Adrenal gland (tissue), 12 donors: ENCODE measurements around the gene IL36B. TPM values are rescaled to one million over a fixed set of nuclear protein-coding genes. Genes with fewer than 3 reads are reported as not detected.

ENCODE experiments used
- DNase-seq, 7 donors: peaks; one replicate each; pipeline ENCODE4 v3.0.0-alpha.2; 2019 to 2020
- H3K27ac ChIP-seq, 5 donors: fragments of 200-600 bp; sonication (generic) in 4 of 5; 1 replicate in 3 of 5; 2 replicates in 2 of 5; pipeline versions ENCODE4 v1.5.1 to v1.8.0; 2016 to 2020; ENCODE audit warnings: mild to moderate bottlenecking in 1 of 5
- H3K27me3 ChIP-seq: fragments of 200-600 bp; 2 replicates; pipeline ENCODE4 v1.8.0; 2021
- H3K36me3 ChIP-seq, 2 donors: fragments of 200-600 bp; replicated peaks in 1 of 2; 1 replicate in 1 of 2; 2 replicates in 1 of 2; pipeline versions ENCODE4 v1.5.1 to v1.8.0; 2018 to 2022
- H3K4me1 ChIP-seq, 2 donors: fragments of 200-600 bp; replicated peaks in 1 of 2; 1 replicate in 1 of 2; 2 replicates in 1 of 2; pipeline versions ENCODE4 v1.5.1 to v1.8.0; 2018 to 2021
- H3K4me3 ChIP-seq, 4 donors: fragments of 200-600 bp; sonication (generic) in 3 of 4; one replicate each; pipeline ENCODE4 v1.5.1; 2016 to 2018
- H3K9me3 ChIP-seq, 3 donors: fragments of 200-600 bp; sonication (generic) in 1 of 3; replicated peaks in 1 of 3; 1 replicate in 2 of 3; 2 replicates in 1 of 3; pipeline versions ENCODE4 v1.5.1 to v1.8.0; 2016 to 2021
- CTCF ChIP-seq, 6 experiments: fragments of 450-650 bp in 4 of 6; fragments of 200-600 bp in 2 of 6; sonication (generic) in 1 of 6; IDR thresholded peaks; 1 replicate in 5 of 6; 2 replicates in 1 of 6; pipeline versions ENCODE4 v1.5.1 to v1.8.0; 2016 to 2021; ENCODE audit warnings: antibody characterized with exemption in 6 of 6, mild to moderate bottlenecking in 2 of 6, moderate library complexity in 1 of 6
- POLR2A ChIP-seq, 2 donors: fragments of 450-650 bp; IDR thresholded peaks; one replicate each; pipeline ENCODE4 v1.6.1; 2017; ENCODE audit warnings: antibody characterized with exemption in 2 of 2, mild to moderate bottlenecking in 2 of 2, moderate library complexity in 1 of 2
- WGBS, 4 donors: extraction: QIAGEN DNeasy Blood & Tissue Kit in 2 of 4; methylation state at CpG; one replicate each; pipeline versions ENCODE4 v1.1.5 to v1.1.7; 2013 to 2017; 5-methylcytosine and 5-hydroxymethylcytosine counted together
- intact Hi-C, 2 donors: fragments of 100-400 bp; cut with DNase I; formaldehyde crosslinking; loops; one replicate each; pipeline versions ENCODE4 v1.14.1 to v1.15.0; 2022 to 2023
- polyA plus RNA-seq, 3 donors: library from polyadenylated mRNA; stranded (reverse); fragments of 200-250 nt in 2 of 3; fragments of 350-450 nt in 1 of 3; fragmentation: Illumina TruSeq in 1 of 3; extraction: RNeasy Lipid Tissue Mini Kit (QIAGEN cat#74804) in 1 of 3; gene quantifications; one replicate each; pipeline ENCODE4 v1.2.3, GENCODE V29; 2013 to 2014
- total RNA-seq, 9 donors: library from RNA; depleted of rRNA in 4 of 9; stranded (reverse); fragments of >200 nt in 4 of 9; fragments of 120-200 nt in 1 of 9; fragmentation: NEBNext Ultra II Directional in 1 of 9; extraction: Animal tissue kit (Norgen Biotek cat#: 25700) in 1 of 9; gene quantifications; one replicate each; pipeline versions ENCODE4 v1.1.0 to v1.2.4, GENCODE V29; 2013 to 2023
- donor health status: healthy with polysubstance abuse.
- donor health status: Bipolar disorder and iron deficiency.
- donor health status: DM: yes; HTN: yes; CAD: no.
- donor health status: DM: no; HTN: no; CAD: no.
- donor health status: DM: no; HTN: no; CAD: no.
- donor health status: DM: yes; HTN: yes; CAD: no.

The IL36B gene
- total and polyA plus RNA-seq, 12 donors: not detected

- Histone ChIP-seq H3K27me3 (peaks cover 2% of the 10 kb centered on the region), H3K36me3 (no peaks in the 10 kb centered on the region), H3K27ac (no peak overlapping the region), H3K4me1 (no peaks in the 10 kb centered on the region), H3K4me3 (no peak overlapping the region), H3K9me3 (no peaks in the 10 kb centered on the region)
- TF ChIP-seq CTCF (IDR thresholded peaks at IDR 0.05) (no peak), POLR2A (IDR thresholded peaks at IDR 0.05) (no peak)
- no peak for DNase-seq
- intact Hi-C loops: no loop called here
Observed at GRCh38 chr2:113054066-113054465, 1.4 kb upstream of the IL36B start.

GRCh38 chr2:113053666-113054065 is 999 bp upstream of the IL36B start:
- H3K9me3 ChIP-seq: no peaks in the 10 kb centered on the region
- intact Hi-C loops: no loop called here
- H3K27ac ChIP-seq: no peak overlapping the region
- TF ChIP-seq CTCF (IDR thresholded peaks at IDR 0.05): no peak
- no peak for TF ChIP-seq POLR2A (IDR thresholded peaks at IDR 0.05)
- WGBS, 4 donors: 64 to 77% (median 72%) methylated on average over 3 of the region's 3 CpGs
- peaks cover 3% of the 10 kb centered on the region for H3K27me3 ChIP-seq
- no peak overlapping the region for H3K4me3 ChIP-seq
- H3K36me3 ChIP-seq: no peaks in the 10 kb centered on the region
- H3K4me1 ChIP-seq: no peaks in the 10 kb centered on the region
- DNase-seq: no peak

- Histone ChIP-seq H3K4me3 (no peak overlapping the region), H3K27ac (no peak overlapping the region), H3K27me3 (peaks cover 11% of the 10 kb centered on the region), H3K4me1 (no peaks in the 10 kb centered on the region), H3K9me3 (no peaks in the 10 kb centered on the region), H3K36me3 (no peaks in the 10 kb centered on the region)
- DNase-seq: no peak
- intact Hi-C loops: no loop called here
- no peak for TF ChIP-seq CTCF (IDR thresholded peaks at IDR 0.05)
- no peak for TF ChIP-seq POLR2A (IDR thresholded peaks at IDR 0.05)
- 85 to 93% (median 90%) methylated on average over 19 to 38 of the region's 38 CpGs for WGBS, 4 donors
Observed at GRCh38 chr2:113050921-113051895, 1.5 kb downstream of the IL36B start.

- TF ChIP-seq POLR2A (IDR thresholded peaks at IDR 0.05) (no peak), CTCF (IDR thresholded peaks at IDR 0.05) (no peak)
- intact Hi-C loops: no loop called here
- Histone ChIP-seq H3K36me3 (no peaks in the 10 kb centered on the region), H3K4me3 (no peak overlapping the region), H3K9me3 (no peaks in the 10 kb centered on the region), H3K27ac (no peak overlapping the region), H3K27me3 (peaks cover 11% of the 10 kb centered on the region), H3K4me1 (no peaks in the 10 kb centered on the region)
- WGBS, 4 donors: 81 to 82% (median 81%) methylated on average over 5 of the region's 5 CpGs
- DNase-seq: no peak
Observed at GRCh38 chr2:113046465-113046864, 6.2 kb downstream of the IL36B start.
